GM10847 (cell line): ENCODE measurements around the gene VDAC1.

Source experiments
- POLR2A ChIP-seq: IDR thresholded peaks from 2 replicates; pipeline ENCODE4 v1.6.1; 2011; ENCODE audit not compliant: insufficient read length; ENCODE audit errors: extremely low read depth

Gene VDAC1

DNA sequence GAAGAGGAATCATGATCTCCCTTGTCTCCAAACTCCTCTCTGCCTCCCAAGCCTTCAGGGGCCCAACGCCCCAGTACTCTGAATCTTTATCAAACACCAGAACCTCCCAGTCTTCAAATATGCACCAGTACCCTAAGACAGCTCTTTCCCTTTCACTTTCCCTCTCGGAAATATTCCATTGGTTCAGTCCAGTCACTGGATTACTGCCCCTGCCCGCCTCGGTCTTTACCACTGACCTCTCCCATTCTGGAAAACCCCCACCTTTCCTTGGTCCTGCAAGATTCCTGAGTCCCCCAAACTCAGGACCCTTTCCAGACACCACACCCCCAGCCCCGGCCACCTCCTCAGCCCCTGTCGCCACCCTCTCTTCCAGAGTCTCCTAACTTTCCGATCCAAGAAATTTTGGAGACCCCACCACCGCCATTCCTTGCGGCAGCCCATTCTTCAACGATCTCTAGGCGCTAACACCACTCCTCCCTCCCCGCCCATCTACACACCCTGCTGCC is 37.0 kb downstream of the VDAC1 start:
- no peak for TF ChIP-seq POLR2A

DNA sequence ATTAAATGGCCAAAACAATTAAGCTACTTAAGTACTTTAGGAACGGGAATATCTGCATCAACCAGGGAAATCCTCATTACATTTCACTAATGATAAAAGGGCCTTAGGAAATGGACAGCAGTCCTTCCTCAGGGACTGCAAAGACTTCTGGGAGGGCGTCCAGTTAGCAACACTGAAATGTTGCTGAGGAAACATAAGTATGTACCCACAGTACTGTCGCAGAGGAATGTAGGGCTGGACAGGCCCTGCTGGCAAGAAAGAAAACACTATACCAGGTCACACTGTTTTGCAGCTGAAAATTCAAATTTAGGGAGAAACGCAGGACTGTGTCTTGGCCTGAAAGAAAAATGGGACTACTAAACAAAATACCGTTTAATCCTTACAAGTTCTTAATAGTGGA is 37.7 kb downstream of the VDAC1 start:
- no peak for TF ChIP-seq POLR2A

DNA sequence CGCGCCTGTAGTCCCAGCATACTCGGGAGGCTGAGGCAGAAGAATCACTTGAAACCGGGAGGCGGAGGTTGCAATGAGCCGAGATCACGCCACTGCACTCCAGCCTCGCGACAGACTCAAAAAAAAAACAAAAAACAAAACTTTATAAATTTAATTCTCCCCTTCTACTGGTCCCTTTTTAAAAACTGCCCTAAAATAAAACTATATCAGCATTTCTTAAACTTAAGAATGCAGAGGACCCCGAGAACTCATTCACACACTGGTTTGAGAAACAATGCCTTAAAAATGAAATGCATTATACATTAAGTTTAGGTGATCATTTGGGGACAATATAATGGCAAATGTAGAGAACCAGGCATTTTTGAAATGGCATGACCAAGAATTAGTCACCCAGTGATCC is 38.7 kb downstream of the VDAC1 start:
- TF ChIP-seq POLR2A = no peak

DNA sequence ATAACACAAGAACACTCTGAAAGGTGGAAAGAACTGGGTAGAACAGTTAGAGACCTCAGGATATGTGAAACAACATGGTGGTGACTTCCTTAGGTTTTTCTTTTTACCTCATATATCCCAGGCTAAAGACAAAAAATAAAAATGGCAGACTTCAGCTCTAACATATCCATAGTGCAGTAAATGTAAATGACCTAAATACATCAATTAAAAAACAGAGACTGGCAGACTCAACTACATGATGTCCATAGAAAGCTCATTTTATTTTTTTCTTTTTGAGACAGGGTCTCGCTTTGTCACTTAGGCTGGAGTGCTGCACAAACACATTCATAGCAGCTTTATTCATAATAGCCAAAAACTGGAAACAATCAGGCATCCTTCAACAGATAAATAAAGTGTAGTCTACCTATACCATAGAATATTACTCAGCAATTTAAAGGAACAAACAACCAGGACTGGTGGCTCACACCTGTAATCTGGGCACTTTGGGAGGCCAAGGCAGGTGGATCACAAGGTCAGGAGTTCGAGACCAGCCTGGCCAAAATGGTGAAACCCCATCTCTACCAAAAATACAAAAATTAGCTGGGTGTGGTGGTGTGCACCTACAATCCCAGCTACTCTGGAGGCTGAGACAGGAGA is 41.2 kb downstream of the VDAC1 start:
- no peak for TF ChIP-seq POLR2A

DNA sequence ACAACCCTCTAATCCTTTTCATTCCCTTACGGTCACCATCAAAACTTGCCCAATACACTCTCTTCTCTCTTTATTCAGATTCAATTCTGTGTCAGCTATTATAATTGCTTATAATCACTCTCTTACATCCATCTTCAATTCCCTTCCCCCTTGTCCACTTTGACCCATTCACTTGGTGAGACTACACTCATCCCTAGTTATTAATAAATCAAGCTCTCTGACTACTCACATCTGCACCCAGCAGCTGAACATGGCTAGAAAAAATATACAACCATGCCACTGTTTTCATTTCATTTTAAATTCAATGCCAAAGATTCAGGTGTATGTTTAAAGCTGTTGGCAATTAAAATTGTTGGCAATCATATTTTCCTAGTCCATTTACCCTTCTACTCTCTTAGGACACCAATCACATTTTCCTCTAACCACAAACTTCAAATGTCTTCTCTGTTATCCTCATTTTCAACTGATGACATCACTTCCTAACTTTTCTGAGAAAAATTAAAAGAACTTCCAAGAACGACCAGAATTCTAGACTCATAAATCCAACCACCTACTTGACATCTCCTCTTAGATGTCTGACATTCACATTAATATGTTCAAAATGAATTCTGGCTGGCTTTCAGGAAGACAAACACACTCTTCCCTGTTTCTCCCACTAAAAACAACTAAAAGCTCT is 41.8 kb downstream of the VDAC1 start:
- TF ChIP-seq POLR2A = no peak

DNA sequence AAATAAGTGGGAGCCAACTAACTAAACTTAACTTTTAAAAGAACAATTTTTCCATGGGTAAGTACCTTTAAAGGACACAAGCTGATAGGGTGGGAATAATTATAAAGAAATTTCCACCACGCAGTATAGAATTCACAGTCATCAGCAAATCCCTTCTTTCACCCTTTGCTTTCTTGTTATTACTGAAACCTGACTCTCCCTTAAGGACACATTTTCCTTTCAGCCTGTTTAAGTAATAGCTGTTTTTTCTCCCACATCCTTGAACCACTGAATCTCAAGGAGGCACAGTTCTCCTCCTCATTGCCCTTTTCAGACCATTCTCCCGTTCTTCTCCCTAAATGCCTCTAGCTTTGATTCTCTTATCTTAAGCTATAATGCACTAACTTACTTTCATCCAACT is 42.6 kb downstream of the VDAC1 start:
- no peak for TF ChIP-seq POLR2A

DNA sequence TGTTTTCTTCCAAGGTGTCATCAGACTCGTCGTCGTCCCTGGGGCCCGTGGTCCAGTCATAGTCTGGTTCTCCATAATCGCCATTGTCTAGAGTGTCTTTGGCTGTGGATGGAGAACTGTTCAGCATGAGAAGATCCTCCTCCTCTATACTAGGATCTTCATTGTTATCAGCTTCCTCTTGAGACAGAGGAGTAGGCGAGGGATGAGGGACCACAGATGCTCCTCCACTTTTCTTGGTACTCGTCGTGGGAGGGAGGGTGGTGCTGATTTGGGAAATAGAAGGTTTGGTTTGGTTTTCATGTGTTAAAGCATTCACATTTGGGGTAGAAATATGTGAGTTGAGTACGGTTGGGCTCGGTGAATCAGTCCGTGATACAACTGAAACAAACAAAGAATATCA is 45.1 kb downstream of the VDAC1 start:
- no peak for TF ChIP-seq POLR2A

DNA sequence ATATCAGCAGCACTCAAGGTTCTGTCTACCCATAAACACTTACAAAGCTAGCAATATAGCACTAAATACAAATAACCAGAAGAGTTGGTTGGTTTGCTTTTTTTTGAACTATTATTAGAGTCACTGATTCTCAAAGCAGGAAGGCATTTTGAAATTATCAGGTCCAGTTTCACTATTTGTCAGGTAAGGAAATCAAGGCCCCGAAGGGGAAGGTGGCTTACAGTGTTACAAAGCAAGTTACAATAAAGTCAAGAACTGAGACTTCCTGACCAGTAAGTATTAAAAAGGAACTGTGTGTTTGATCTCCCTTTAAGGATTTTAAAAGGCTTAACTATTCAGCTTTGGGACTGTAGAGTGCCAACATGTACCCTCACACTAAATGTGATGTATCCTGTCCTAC is 47.2 kb downstream of the VDAC1 start:
- no peak for TF ChIP-seq POLR2A

DNA sequence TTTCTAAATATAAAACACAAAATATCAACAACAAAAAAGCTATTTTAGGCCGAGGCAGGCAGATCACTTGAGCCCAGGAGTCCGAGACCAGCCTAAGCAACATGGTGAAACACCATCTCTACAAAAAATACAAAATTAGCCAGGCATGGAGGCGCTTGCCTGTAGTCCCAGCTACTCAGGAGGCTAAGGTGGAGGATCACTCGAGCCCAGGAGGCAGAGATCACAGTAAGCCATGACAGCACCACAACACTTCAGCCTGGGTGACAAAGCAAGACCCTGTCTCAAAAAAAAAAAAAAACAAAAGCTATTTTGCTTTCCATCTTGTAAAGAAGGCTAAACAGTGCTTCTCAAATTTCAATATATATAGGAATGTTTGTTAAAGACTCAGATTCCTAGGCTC is 47.7 kb downstream of the VDAC1 start:
- TF ChIP-seq POLR2A = no peak

DNA sequence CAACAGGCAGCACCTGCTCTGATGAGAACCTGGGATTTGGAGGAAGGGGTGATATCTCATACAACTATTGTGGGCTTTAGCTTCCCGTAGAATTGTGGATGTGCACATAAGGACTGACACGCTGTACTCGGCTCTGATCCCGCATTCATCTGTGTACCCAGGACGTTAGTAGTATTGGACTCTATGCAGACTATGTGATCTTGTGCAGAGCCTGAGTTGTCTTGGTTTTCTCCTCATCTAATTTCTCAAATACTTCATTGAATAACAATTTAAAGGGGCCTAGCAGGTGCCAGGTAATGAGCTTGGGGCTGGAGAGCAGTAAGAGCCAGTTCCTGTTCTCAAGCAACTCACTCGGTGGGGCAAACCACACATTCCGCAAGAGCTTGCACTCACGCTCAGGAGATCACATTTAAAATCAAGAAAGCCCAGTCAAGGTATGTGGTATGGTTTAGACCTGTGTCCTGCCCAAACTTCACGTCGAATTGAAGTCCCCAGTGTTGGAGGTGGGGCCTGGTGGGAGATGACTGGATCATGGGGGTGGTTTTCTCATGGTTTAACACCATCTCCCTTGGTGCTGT is 51.1 kb downstream of the VDAC1 start:
- no peak for TF ChIP-seq POLR2A

DNA sequence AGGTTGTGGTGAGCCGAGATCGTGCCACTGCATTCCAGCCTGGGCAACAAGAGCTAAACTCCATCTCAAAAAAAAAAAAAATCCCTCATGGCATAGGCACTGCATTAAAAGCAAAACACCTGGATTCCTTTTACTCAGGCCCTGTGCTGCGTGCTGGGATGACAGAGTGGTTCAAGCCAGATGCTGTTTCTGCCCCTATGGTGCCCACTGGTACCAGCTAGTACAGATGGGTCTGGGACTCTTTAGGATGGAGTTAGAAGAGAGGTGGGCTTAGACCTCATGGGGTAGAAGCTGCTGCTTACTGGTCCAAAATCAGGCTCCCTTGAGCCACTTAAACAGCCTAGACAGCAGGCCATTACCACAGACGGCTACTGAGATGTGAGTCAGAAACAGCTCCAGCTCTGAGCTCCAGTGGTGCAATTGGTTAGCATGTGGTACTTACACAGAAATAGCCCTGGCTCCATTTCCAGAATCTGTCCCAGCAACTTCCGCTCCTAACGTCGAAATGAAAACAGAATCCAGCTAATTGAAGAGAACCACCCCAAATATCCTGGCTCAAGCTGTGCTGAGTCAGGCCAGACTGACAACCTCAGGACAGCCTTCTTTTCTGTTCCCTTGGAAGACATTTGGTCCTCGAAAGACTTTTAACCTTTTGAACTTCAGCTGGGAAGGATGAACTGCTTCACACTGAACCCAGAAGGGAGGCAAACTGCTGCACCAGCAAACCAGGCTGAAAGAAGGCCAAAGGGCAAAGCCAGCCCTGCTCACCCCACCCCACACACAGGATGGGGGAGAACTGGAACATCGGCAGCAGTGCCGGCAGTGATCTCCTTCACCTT is 51.8 kb downstream of the VDAC1 start:
- TF ChIP-seq POLR2A = no peak

DNA sequence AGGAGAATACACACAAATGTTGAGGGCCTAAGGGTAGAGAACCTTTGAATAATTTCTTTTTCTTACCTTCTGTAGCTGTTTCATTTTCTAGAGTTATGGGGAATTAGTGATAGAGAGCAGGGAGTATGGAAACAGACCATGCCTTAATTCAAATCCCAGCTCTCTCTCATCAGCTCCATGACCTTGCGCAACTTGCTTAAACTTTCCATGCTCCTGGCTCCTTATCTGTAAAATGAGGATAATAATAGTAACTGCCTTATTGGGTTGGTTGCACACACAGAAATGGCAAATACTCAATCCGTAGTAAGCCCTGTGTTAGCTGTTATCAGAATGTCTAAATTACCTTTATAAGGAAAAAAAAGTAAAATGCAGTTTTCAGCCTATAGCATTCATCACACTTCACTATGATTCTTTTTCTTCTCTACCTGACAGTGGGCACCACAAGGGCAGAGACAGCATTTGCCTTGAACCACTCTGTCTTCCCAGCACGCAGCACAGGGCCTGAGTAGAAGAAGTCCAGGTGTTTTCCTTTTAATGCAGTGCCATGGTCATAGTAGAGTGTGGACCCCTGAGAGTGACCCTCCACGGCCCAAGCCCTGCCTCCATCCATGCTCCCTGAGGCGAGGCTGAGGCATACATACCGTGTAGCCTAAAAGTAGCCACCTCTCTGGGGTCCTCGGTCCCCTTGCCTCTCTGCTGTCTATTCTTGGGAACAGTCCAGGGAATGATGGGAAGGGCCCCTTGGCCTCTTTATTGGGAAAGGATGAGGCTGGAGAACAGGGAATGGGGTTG is 53.8 kb downstream of the VDAC1 start:
- TF ChIP-seq POLR2A = no peak

DNA sequence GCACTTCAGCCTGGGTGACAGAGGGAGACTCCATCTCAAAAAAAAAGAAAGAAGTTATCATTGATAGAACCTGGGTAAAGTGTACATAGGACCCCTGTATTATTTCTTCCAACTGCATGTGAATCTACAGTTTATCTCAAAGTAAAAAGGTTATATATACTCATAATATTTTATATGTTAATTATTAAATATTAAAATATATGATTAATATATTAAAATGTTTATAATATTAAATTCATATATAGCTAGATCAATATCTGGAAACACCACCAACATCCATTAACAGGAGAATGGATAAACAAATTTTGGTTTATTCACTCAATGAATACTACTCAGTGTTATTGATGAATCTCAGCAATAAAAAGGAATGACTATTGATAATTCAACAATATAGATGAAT is 56.1 kb downstream of the VDAC1 start:
- no peak for TF ChIP-seq POLR2A

DNA sequence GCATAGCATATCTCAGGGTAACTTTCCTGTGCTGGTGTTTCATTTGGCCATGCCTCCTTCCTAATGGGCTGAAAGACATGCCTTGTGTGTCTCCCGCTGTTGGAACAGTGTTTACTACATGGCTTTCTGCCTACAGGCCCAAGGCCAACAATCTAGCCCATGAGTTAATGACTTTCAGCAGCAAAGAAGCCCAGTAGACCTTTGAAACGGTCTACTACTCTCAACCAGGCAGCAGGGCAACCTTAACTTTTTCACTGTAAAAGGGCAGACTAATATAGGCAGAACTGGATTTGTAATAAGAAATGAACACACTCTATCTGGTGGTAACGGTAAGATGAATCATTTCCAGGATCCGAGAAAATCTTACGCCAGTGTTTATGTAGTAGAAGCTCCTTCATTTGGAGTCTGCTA is 57.3 kb downstream of the VDAC1 start:
- no peak for TF ChIP-seq POLR2A

DNA sequence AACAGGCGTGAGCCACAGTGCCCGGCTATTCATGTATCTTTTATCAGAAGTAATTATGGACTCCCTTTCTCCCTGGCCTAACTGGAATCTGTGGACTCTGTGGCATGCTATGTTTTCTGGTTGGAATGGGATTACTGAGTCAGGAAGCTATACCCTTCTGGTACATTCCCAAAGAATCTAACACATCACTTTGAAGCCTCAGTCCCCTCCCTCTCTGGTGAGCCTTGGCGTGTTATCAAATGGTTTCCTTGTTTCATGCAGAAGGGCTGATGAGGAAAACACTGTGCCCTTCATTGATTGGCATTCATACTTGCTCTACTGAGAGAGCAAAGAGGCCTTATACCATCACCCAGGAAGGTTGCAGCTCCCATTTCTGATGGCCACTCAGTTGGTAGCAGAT is 59.2 kb downstream of the VDAC1 start:
- TF ChIP-seq POLR2A = no peak
